Ovary (tissue), 3 donors: ENCODE measurements around the gene CDHR2.
"Not testable (repeated sequence)": the region's sequence is repeated elsewhere in the genome, so short reads cannot be mapped to it uniquely, and the experiment has no call there.

ENCODE experiments used
- CTCF ChIP-seq, 3 donors: fragments of 450-650 bp in 2 of 3; fragments of 200-600 bp in 1 of 3; IDR thresholded peaks; one replicate each; pipeline versions ENCODE4 v1.5.1 to v1.8.0; 2016 to 2022; ENCODE audit warnings: antibody characterized with exemption in 3 of 3, mild to moderate bottlenecking in 1 of 3
- EP300 ChIP-seq: sonication (generic); formaldehyde crosslinking; IDR thresholded peaks from one replicate; pipeline ENCODE4 v1.6.1; 2017; ENCODE audit warnings: antibody characterized with exemption
- POLR2A ChIP-seq: fragments of 450-650 bp; IDR thresholded peaks from one replicate; pipeline ENCODE4 v1.6.1; 2017; ENCODE audit warnings: antibody characterized with exemption, mild to moderate bottlenecking, moderate library complexity
- donor health status: DM: no; HTN: no; CAD: no.

DNA sequence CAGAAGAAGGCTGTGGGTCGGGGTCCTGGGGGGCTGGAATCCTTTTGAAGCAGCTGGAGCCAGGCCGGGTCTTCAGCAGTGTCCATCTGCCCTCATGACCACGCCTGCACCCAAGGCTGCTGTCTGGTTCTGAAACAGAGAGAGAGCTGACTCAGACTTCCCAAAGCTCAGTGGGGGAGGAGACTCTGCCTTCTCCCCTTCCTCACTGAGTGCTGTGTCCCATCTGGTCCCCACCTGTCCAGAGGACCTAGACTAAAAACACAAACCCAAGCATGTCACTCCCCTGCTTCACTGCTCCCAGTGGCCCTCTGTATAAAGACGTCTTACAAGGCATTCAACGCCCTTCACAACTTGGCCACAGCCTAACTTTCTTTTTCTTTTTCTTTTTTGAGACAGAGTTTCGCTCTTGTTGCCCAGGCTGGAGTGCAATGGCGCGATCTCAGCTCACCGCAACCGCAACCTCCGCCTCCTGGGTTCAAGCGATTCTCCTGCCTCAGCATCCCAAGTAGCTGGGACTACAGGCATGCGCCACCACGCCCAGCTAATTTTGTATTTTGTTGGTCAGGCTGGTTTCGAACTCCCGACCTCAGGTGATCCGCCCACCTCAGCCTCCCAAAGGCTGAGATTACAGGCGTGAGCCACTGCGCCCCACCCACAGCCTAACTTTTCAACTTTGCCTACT is 50.7 kb downstream of the CDHR2 start:
- not testable (repeated sequence) for TF ChIP-seq CTCF (IDR thresholded peaks at IDR 0.05); EP300; POLR2A
